ENCODE results near the gene EXOC3L4. TPM values are rescaled to one million over a fixed set of nuclear protein-coding genes. Genes with fewer than 3 reads are reported as not detected.

Gene EXOC3L4
- total and polyA plus RNA-seq, 9 of the 15 experiments (the other 6 are each of a cell fraction or from before 2014, with no cell fraction given): 0.10 to 6.7 (median 0.98) TPM; not detected in 1

DNA sequence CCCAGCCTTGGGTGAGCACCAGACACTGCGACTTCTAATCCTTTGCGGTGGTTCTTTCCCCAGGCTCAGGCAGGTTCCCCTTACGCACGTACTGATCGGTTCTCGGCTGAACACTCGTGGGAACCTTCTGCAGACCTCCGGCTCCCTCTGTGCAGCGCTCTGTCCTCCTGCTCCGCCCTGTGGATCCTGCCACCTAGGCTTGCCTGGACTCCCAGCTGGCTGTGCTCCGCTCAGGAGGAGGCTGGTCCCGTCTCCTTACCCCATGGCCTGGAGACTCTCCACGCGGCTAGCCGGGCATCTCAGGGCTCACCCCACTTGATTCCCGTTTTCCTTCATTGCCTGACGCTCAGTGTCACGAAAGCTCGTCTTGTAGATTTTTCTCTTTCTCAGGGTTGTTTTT is 63.4 kb downstream of the EXOC3L4 start (continued):
- no peak for TF ChIP-seq SMAD3 (CRISPR knock-in tag; conservative IDR thresholded peaks at IDR 0.05)
- no peak for TF ChIP-seq NFIC (IDR thresholded peaks at IDR 0.05)

DNA sequence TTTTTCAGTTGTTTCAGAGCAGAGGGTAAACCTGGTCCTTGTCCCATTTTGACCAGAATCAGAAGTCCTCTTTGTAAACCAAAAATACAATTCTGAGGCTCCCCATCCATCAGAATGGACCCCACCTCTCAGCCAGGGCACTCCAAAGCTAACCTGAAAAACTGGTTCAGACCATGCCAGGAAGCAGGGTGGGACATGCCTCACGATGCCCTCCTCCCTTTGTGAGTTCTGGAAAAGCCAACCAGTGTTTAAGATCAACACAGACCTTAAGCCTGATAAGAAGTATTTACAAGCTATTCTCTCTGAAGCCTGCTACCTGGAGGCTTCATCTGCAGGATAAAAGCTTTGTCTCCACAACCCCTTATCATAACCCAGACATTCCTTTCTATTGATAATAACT is 64.2 kb downstream of the EXOC3L4 start:
- intact Hi-C loops (cut with micrococcal nuclease) (no loop called here), in situ Hi-C loops (cut with MboI) (no loop called here)
- FAIRE-seq (no peak), DNase-seq (ENCODE audit: extremely low read depth in 1 of 4, low spot score in 3 of 4) (no peak), ATAC-seq (no peak)
- Histone ChIP-seq H3K27me3 (ENCODE audit: control insufficient read depth in 2 of 2, insufficient read depth in 2 of 2, low read length in 2 of 2) (peaks cover 4 to 39% of the 10 kb centered on the region in 2 experiments; a peak in 4 of 5 replicates), H3K9me1 (ENCODE audit: control insufficient read depth, insufficient read depth, low read length) (no peaks in the 10 kb centered on the region), H3K79me2 (ENCODE audit: control insufficient read depth, insufficient read depth, low read length) (no peaks in the 10 kb centered on the region), H3K27ac (ENCODE audit: extremely low read depth, low read depth, low read length) (no peak overlapping the region), H3K4me1 (replicated peaks in 1 of 2; ENCODE audit: control insufficient read depth in 2 of 2, insufficient read depth in 2 of 2, low read length in 2 of 2) (peaks cover 0 to 15% of the 10 kb centered on the region in 2 experiments; a peak in 2 of 5 replicates), H4K20me1 (replicated peaks; ENCODE audit: control insufficient read depth, insufficient read depth, low read length) (no peaks in the 10 kb centered on the region), H3K36me3 (ENCODE audit: control insufficient read depth, insufficient read depth, low read length) (no peaks in the 10 kb centered on the region), H3K4me3 (no peak overlapping the region), H3K9ac (ENCODE audit: insufficient read depth in 1 of 2, low read depth in 2 of 2, low read length in 2 of 2) (no peak overlapping the region), H3K9me3 (replicated peaks; ENCODE audit: control insufficient read depth, insufficient read depth, low read depth, low read length) (no peaks in the 10 kb centered on the region), H3K4me2 (ENCODE audit: insufficient read depth, low read length) (no peak overlapping the region), H2AFZ (ENCODE audit: low read depth, low read length) (no peak overlapping the region)
- WGBS (ENCODE audit: insufficient coverage, low coverage, missing lambda C conversion rate): 0% methylated on average over 1 of the region's 1 CpG
- ChIA-PET POLR2A (interaction anchor here (1.1 kb wide), 1 partner anchor 20 kb away, joined by 4 read pairs; no protein-coding TSS in a partner anchor), CTCF (ENCODE audit: low intra/inter-chr PET ratio) (no interaction called here)
- no TSS peak for BruUV-seq (replicated peaks)
- TF ChIP-seq TEAD1 (CRISPR knock-in tag; IDR thresholded peaks at IDR 0.05): no peak
- TF ChIP-seq, protein P1, sequence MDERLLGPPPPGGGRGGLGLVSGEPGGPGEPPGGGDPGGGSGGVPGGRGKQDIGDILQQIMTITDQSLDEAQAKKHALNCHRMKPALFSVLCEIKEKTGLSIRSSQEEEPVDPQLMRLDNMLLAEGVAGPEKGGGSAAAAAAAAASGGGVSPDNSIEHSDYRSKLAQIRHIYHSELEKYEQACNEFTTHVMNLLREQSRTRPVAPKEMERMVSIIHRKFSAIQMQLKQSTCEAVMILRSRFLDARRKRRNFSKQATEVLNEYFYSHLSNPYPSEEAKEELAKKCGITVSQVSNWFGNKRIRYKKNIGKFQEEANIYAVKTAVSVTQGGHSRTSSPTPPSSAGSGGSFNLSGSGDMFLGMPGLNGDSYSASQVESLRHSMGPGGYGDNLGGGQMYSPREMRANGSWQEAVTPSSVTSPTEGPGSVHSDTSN (CRISPR knock-in tag; IDR thresholded peaks at IDR 0.05; ENCODE audit: low read depth): no peak
- TF ChIP-seq, protein P1 (tag; conservative IDR thresholded peaks at IDR 0.05; ENCODE audit: low read depth): no peak
- TF ChIP-seq, protein P2, sequence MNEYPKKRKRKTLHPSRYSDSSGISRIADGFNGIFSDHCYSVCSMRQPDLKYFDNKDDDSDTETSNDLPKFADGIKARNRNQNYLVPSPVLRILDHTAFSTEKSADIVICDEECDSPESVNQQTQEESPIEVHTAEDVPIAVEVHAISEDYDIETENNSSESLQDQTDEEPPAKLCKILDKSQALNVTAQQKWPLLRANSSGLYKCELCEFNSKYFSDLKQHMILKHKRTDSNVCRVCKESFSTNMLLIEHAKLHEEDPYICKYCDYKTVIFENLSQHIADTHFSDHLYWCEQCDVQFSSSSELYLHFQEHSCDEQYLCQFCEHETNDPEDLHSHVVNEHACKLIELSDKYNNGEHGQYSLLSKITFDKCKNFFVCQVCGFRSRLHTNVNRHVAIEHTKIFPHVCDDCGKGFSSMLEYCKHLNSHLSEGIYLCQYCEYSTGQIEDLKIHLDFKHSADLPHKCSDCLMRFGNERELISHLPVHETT (CRISPR knock-in tag; conservative IDR thresholded peaks at IDR 0.05 in 1 of 2, IDR thresholded peaks at IDR 0.05 in 1 of 2): no peak
- no peak for TF ChIP-seq NUFIP1 (IDR thresholded peaks at IDR 0.05; ENCODE audit: partially characterized antibody)
- TF ChIP-seq, protein P3, sequence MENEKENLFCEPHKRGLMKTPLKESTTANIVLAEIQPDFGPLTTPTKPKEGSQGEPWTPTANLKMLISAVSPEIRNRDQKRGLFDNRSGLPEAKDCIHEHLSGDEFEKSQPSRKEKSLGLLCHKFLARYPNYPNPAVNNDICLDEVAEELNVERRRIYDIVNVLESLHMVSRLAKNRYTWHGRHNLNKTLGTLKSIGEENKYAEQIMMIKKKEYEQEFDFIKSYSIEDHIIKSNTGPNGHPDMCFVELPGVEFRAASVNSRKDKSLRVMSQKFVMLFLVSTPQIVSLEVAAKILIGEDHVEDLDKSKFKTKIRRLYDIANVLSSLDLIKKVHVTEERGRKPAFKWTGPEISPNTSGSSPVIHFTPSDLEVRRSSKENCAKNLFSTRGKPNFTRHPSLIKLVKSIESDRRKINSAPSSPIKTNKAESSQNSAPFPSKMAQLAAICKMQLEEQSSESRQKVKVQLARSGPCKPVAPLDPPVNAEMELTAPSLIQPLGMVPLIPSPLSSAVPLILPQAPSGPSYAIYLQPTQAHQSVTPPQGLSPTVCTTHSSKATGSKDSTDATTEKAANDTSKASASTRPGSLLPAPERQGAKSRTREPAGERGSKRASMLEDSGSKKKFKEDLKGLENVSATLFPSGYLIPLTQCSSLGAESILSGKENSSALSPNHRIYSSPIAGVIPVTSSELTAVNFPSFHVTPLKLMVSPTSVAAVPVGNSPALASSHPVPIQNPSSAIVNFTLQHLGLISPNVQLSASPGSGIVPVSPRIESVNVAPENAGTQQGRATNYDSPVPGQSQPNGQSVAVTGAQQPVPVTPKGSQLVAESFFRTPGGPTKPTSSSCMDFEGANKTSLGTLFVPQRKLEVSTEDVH (IDR thresholded peaks at IDR 0.05; ENCODE audit: low read depth, partially characterized antibody): no peak
- TF ChIP-seq TEAD2 (tag; IDR thresholded peaks at IDR 0.05): no peak
- no peak for TF ChIP-seq BACH1 (tag; IDR thresholded peaks at IDR 0.05)
- no peak for TF ChIP-seq PHF21A (IDR thresholded peaks at IDR 0.05; ENCODE audit: borderline replicate concordance, low read depth)
